B cell (primary cell): ENCODE measurements around the gene TRIM65. TPM values are rescaled to one million over a fixed set of nuclear protein-coding genes. Genes with fewer than 3 reads are reported as not detected.

Experiments used
- ATAC-seq: fragments of 200-7000 bp; cut with Tn5 transposase; one replicate; pipeline ENCODE4 v1.10.0; 2021; ENCODE audit warnings: low read depth, mild to moderate bottlenecking, moderate number of reproducible peaks, moderate library complexity
- CTCF ChIA-PET: fragments of 350-600 bp; sonication (Branson Sonifier 250); formaldehyde crosslinking; loops from one replicate; lab custom pipeline; 2021; ENCODE audit warnings: antibody characterized with exemption, inconsistent platforms; lab: Charles Lee
- POLR2A ChIA-PET: fragments of 350-600 bp; sonication (Branson Sonifier 250); formaldehyde crosslinking; loops from one replicate; lab custom pipeline; 2021; ENCODE audit warnings: antibody characterized with exemption; lab: Charles Lee
- DNase-seq: peaks from one replicate; pipeline ENCODE4 v3.0.0; 2013
- H2AFZ ChIP-seq: 2 replicates; pipeline ENCODE4 v1.6.1; 2012; ENCODE audit warnings: mild to moderate bottlenecking, low read depth, low read length; ENCODE audit not compliant: insufficient read depth, poor library complexity, severe bottlenecking
- H3K27ac ChIP-seq, 2 donors: 1 replicate in 1 of 2; 2 replicates in 1 of 2; pipeline ENCODE4 v1.5.1; 2012 to 2013; ENCODE audit warnings: low read length in 2 of 2, mild to moderate bottlenecking in 2 of 2, moderate library complexity in 1 of 2
- H3K27me3 ChIP-seq, 4 experiments: fragments of 200-600 bp in 1 of 4; sonication (generic) in 1 of 4; replicated peaks in 1 of 4; 1 replicate in 2 of 4; 2 replicates in 2 of 4; pipeline versions ENCODE4 v1.6.1 to v1.7.0; 2013 to 2016; ENCODE audit warnings: low read length in 3 of 4, mild to moderate bottlenecking in 2 of 4, mixed read lengths in 1 of 4, moderate library complexity in 1 of 4; ENCODE audit not compliant: insufficient read depth in 4 of 4, control insufficient read depth in 3 of 4; ENCODE audit errors: control extremely low read depth in 1 of 4
- H3K36me3 ChIP-seq, 2 experiments: replicated peaks in 1 of 2; 1 replicate in 1 of 2; 2 replicates in 1 of 2; pipeline versions ENCODE4 v1.6.1 to v1.7.1; 2013; ENCODE audit warnings: low read length in 1 of 2; ENCODE audit not compliant: insufficient read depth in 2 of 2, control insufficient read depth in 1 of 2; ENCODE audit errors: control extremely low read depth in 1 of 2, extremely low read depth in 1 of 2
- H3K4me1 ChIP-seq, 2 donors: fragments of 200-600 bp in 1 of 2; sonication (generic) in 1 of 2; 1 replicate in 1 of 2; 2 replicates in 1 of 2; pipeline versions ENCODE4 v1.5.1 to v1.6.1; 2013 to 2017; ENCODE audit warnings: low read length in 2 of 2; ENCODE audit not compliant: control insufficient read depth in 2 of 2, insufficient read depth in 2 of 2
- H3K4me2 ChIP-seq: replicated peaks from 2 replicates; pipeline ENCODE3; 2012; ENCODE audit warnings: mild to moderate bottlenecking, low read depth, low read length; ENCODE audit not compliant: poor library complexity, severe bottlenecking
- H3K4me3 ChIP-seq, 5 experiments: fragments of 200-600 bp in 1 of 5; sonication (generic) in 1 of 5; 1 replicate in 3 of 5; 2 replicates in 2 of 5; pipeline versions ENCODE4 v1.5.1 to v1.7.0; 2011 to 2016; ENCODE audit warnings: low read length in 4 of 5, mild to moderate bottlenecking in 4 of 5, low read depth in 2 of 5, control low read depth in 1 of 5, moderate library complexity in 1 of 5; ENCODE audit not compliant: insufficient read depth in 1 of 5; ENCODE audit errors: control extremely low read depth in 1 of 5, extremely low read depth in 1 of 5
- H3K79me2 ChIP-seq: fragments of 200-600 bp; sonication (generic); one replicate; pipeline ENCODE4 v1.6.0; 2016; ENCODE audit warnings: low read length; ENCODE audit not compliant: control insufficient read depth, insufficient read depth
- H3K9ac ChIP-seq: fragments of 200-600 bp; sonication (generic); 2 replicates; pipeline ENCODE4 v1.6.1; 2017; ENCODE audit warnings: mild to moderate bottlenecking, low read length, moderate library complexity
- H3K9me3 ChIP-seq, 3 donors: one replicate each; pipeline versions ENCODE4 v1.6.1 to v1.7.1; 2013; ENCODE audit warnings: low read length in 2 of 3; ENCODE audit not compliant: control insufficient read depth in 2 of 3, insufficient read depth in 1 of 3; ENCODE audit errors: control extremely low read depth in 1 of 3
- H4K20me1 ChIP-seq: 2 replicates; pipeline ENCODE4 v1.6.0; 2012; ENCODE audit warnings: mild to moderate bottlenecking, low read length; ENCODE audit not compliant: insufficient read depth, control insufficient read depth, poor library complexity, severe bottlenecking
- H3K27ac Mint-ChIP-seq: one replicate; pipeline ENCODE4 v1.8.0; 2021; ENCODE audit warnings: mixed read lengths
- H3K27me3 Mint-ChIP-seq: one replicate; pipeline ENCODE4 v1.8.0; 2021; ENCODE audit warnings: mixed read lengths
- H3K4me1 Mint-ChIP-seq: one replicate; pipeline ENCODE4 v1.8.0; 2021; ENCODE audit warnings: mixed read lengths
- H3K4me3 Mint-ChIP-seq: one replicate; pipeline ENCODE4 v1.8.0; 2021; ENCODE audit warnings: mixed read lengths
- H3K9me3 Mint-ChIP-seq: one replicate; pipeline ENCODE4 v1.8.0; 2022; ENCODE audit warnings: mixed read lengths; ENCODE audit not compliant: insufficient read depth
- EZH2 ChIP-seq: IDR thresholded peaks from 2 replicates; pipeline ENCODE4 v1.6.1; 2012; ENCODE audit warnings: borderline replicate concordance, low read depth, mild to moderate bottlenecking, moderate library complexity, low read length; ENCODE audit not compliant: insufficient read depth, poor library complexity, severe bottlenecking
- WGBS: methylation state at CpG from one replicate; pipeline ENCODE4 v1.1.5; 2013; ENCODE audit warnings: missing lambda C conversion rate; ENCODE audit not compliant: insufficient coverage; 5-methylcytosine and 5-hydroxymethylcytosine counted together
- intact Hi-C: fragments of 100-400 bp; cut with micrococcal nuclease; formaldehyde crosslinking; loops from one replicate; pipeline ENCODE4 v1.10.0; 2022
- polyA plus RNA-seq: library from polyadenylated mRNA; depleted of rRNA; stranded (reverse); fragments of >200 nt; gene quantifications from 2 replicates; pipeline ENCODE4 v1.2.3, GENCODE V29; 2012
- total RNA-seq, 2 donors: library from RNA; stranded (reverse); fragments of 120-200 nt in 1 of 2; gene quantifications; 1 replicate in 1 of 2; 2 replicates in 1 of 2; pipeline versions ENCODE4 v1.2.3 to v1.2.4, GENCODE V29; 2013 to 2022
- TF ChIP-seq, protein P1 (sequence below): fragments of 200-600 bp; IDR thresholded peaks from one replicate; pipeline ENCODE4 v1.8.0; 2022; ENCODE audit warnings: antibody characterized with exemption, mild to moderate bottlenecking

Gene TRIM65
- total and polyA plus RNA-seq, 2 donors (not counting 1 experiment from before 2014, with no cell fraction given): 16.8 to 40.7 TPM

DNA sequence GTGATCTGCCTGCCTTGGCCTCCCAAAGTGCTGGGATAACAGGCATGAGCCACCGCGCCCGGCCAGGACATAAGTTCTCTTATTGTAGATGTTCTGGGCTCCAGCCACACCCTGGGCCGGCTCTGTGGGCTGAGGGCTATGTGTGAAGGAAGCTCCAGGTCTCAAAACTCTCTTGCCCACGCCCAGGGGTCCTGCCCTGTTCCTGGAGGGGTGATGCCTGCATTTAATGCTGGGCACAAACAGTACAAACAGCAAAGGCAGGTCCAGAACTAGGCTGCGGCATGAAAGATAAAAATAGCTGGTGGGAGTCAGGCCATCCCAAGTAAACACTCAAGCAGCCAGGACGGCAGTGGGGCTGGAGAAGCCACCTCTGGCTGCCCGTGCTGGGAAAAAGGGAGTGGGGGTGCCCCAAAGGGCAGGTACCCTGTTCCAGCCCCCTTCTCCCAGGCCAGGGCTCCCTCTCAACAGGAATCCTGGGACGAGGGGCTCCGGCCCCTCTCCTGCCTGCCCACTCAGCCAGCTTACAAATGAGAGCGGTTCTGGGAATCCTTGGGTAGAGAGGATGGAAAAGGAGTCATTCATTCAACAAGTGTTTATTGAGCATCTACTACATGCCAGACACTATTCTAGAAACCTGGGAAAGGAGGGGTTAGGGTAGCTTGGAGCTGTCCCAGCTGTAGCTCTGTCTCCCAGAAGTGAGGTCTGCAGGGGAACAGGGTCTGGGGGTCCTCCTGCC, 23.0 kb downstream of the TRIM65 start:
- H3K4me3 Mint-ChIP-seq: no peak overlapping the region
- Histone ChIP-seq H3K4me3 (no peak overlapping the region), H3K9ac (no peak overlapping the region), H3K4me2 (no peak overlapping the region), H3K27me3 (peaks cover 0 to 3% (median under 1%) of the 10 kb centered on the region in 4 experiments), H2AFZ (no peak overlapping the region), H4K20me1 (no peaks in the 10 kb centered on the region), H3K79me2 (no peaks in the 10 kb centered on the region), H3K27ac (no peak overlapping the region), H3K36me3 (no peaks in the 10 kb centered on the region), H3K9me3 (no peaks in the 10 kb centered on the region), H3K4me1 (peaks cover 27 to 39% of the 10 kb centered on the region in 2 donors)
- TF ChIP-seq EZH2: no peak
- TF ChIP-seq, protein P1, sequence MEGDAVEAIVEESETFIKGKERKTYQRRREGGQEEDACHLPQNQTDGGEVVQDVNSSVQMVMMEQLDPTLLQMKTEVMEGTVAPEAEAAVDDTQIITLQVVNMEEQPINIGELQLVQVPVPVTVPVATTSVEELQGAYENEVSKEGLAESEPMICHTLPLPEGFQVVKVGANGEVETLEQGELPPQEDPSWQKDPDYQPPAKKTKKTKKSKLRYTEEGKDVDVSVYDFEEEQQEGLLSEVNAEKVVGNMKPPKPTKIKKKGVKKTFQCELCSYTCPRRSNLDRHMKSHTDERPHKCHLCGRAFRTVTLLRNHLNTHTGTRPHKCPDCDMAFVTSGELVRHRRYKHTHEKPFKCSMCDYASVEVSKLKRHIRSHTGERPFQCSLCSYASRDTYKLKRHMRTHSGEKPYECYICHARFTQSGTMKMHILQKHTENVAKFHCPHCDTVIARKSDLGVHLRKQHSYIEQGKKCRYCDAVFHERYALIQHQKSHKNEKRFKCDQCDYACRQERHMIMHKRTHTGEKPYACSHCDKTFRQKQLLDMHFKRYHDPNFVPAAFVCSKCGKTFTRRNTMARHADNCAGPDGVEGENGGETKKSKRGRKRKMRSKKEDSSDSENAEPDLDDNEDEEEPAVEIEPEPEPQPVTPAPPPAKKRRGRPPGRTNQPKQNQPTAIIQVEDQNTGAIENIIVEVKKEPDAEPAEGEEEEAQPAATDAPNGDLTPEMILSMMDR: no peak
- no peak for DNase-seq
- no peaks in the 10 kb centered on the region for H3K9me3 Mint-ChIP-seq
- ChIA-PET CTCF (interaction anchor here (1.2 to 2.9 kb wide), 2 partner anchors 18 to 135 kb away, joined by 3 to 21 read pairs; partner anchors contain the start of gene WBP2), POLR2A (interaction anchor here (0.6 kb wide), 1 partner anchor 31 kb away, joined by 9 read pairs; no protein-coding TSS in a partner anchor)
- intact Hi-C loops: no loop called here
- peaks cover 28% of the 10 kb centered on the region for H3K4me1 Mint-ChIP-seq
- H3K27ac Mint-ChIP-seq: no peak overlapping the region
- no peak for ATAC-seq
- no peaks in the 10 kb centered on the region for H3K27me3 Mint-ChIP-seq
- WGBS: 92% methylated on average over 8 of the region's 11 CpGs
